SW480 (cell line): ENCODE data around the gene KIFC3.
A peak's percentile ranks its signal among the peaks of the same experiment; 100 is the strongest.
"Not testable (repeated sequence)": the region's sequence is repeated elsewhere in the genome, so short reads cannot be mapped to it uniquely, and the experiment has no call there.

Source experiments
- DNase-seq: peaks from one replicate; pipeline ENCODE4 v3.0.0-alpha.2; 2016; ENCODE audit warnings: low spot score

The KIFC3 gene

GRCh38 chr16:57803134-57803990 lies 1.1 kb upstream of the KIFC3 start:
- DNase-seq, result no peak

DNA sequence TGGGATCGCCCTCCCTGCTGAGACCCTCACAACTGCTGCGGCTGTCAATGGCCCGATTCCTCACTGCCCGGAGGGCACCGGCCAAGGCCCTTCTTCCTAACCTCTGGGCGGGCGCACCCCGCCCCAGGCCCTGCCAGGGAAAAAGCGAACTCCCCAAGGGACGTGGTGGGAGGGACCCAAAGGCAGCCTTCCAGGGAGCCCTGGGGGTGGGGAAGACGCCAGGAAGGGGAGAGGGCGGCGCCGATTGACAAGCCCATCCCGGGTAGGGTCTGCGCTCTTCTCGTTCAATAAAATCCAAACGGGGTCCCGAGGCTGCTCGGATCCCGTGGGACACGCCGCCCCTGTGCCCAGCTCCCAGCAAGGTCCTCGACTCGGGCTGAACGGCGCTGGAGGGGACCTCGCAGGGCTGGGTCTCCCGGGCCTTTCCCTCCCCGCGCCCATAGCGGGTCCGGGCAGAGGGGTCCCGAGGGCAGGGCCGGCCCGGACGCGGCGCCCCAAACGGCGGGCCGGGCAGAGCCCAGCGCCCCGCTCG lies 416 bp downstream of the KIFC3 start:
- no peak for DNase-seq

GRCh38 chr16:57801098-57801808 lies 1.0 kb downstream of the KIFC3 start:
- no peak for DNase-seq

- no peak for DNase-seq
These were observed 1.8 kb downstream of the KIFC3 start for GRCh38 chr16:57800200-57801097.

DNA sequence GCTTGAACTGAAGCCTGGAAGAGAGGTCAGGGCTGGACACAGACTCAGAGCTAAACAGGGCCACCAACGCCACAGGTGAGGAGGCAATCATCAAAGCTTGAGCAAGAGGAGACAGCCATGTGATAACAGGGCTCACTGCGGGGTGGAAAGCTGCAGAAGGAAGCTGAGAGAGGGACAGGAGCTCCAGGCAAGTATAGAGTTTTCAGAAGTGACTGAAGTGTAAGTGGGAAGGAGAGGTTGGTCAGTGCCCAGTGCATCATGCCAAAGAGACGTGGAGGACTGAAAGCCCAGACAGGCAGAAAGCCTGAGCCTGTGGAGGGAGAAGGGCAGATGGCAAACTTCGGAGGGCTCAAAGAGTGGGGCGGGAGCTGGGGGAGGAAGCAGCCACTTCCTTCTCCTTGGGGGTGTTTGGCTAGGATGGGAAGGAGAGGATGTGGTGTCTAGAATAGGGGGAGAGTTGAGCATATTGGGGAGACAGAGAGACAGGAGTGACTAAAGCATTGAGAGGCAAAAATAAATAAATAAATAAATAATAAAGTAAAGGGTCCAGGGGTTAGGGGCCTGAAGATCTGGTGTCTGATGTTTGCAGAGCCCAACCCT lies 2.6 kb downstream of the KIFC3 start:
- no peak for DNase-seq

- no peak for DNase-seq
These were observed 3.2 kb downstream of the KIFC3 start for GRCh38 chr16:57798953-57799599.

- DNase-seq, result no peak
These were observed 4.0 kb downstream of the KIFC3 start for GRCh38 chr16:57798267-57798810.

GRCh38 chr16:57797526-57798266 lies 4.6 kb downstream of the KIFC3 start:
- DNase-seq, result peak; percentile 61

DNA sequence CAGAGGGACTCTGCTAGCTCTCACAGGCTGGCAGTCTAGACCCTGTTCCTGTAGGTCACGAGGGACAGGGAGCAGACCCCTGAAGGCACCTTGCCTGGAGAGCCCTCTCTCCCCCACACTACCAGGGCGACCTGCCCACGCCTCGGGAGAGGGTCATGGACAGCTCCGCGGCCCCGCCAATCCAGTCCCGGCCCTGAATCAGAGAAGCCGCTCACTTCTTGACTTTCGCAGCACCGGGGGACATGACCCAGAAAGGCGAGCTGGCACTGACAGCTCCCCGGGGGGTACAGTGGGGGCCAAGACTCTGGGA lies 5.1 kb downstream of the KIFC3 start:
- DNase-seq, result no peak

DNA sequence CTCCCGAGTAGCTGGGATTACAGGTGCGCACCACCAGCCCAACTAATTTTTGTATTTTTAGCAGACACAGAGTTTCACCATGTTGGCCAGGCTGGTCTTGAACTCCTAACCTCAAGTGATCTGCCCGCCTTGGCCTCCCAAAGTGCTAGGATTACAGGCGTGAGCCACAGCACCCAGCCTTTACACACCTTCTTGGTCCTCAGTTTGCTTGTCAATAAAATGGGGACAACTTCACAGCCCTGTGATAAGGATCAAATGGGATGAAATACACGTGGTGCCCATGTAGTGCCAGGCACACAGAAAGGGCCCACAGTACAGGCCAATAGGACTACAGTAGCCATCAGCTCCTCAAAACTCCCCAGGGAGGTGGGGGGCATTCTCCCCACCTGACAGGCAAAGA lies 6.3 kb downstream of the KIFC3 start:
- not testable (repeated sequence) for DNase-seq

GRCh38 chr16:57795431-57795878 lies 6.8 kb downstream of the KIFC3 start:
- DNase-seq, result peak; percentile 59

DNA sequence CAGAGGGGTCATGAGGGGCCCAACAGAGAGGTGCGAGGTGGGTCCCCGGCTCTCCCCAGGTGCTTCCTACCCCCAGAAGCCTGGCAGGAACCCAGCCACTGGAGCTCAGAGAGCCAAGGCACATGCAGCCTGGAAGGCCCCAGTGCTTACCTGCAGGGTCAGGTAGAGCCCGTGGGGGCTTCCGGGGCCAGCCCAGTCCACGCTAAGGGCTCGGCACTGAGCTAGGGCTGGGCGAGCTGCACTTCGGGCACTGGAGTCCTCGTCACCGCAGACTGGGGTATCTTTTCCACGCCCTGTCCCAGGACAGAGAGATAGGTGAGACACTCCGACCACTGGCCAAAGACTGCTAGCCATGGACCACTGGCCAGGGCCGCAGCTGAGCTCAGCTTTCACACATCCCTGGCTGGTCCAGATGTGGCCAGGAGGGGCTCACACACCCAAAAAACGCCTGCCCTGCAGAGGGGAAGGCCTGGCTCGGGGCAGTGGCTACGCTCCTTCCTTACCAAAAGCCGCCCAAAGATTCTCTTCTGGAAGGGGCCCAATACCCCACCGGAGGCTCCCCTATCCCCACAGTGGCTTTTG lies 7.4 kb downstream of the KIFC3 start:
- DNase-seq, result no peak

DNA sequence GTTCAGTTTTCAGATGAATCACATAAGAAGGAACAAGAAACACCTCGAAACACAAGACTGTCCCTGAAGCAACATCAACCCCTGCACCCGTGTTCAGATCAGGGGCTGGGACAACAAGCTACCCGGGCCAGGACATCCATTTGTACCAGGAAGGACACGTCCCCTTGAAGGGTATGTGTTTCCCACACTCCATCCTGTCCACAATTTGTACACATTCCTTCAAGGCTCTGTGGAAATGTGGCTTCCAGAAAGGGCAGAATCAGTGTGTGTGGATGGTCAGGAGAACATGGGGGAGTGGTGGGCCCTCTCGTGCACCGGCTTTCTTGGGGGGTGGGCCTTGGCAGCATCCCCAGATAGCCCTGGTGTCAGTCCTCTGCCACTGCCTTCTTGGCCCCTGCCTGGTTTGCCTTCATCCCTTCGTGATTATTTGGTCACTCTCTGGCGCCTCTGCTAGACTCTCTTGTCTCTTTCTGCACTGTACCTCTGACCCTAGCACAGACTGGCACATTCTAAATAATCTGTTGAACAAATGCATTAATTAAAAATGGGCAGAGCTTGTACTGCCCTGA lies 10.3 kb downstream of the KIFC3 start:
- no peak for DNase-seq

DNA sequence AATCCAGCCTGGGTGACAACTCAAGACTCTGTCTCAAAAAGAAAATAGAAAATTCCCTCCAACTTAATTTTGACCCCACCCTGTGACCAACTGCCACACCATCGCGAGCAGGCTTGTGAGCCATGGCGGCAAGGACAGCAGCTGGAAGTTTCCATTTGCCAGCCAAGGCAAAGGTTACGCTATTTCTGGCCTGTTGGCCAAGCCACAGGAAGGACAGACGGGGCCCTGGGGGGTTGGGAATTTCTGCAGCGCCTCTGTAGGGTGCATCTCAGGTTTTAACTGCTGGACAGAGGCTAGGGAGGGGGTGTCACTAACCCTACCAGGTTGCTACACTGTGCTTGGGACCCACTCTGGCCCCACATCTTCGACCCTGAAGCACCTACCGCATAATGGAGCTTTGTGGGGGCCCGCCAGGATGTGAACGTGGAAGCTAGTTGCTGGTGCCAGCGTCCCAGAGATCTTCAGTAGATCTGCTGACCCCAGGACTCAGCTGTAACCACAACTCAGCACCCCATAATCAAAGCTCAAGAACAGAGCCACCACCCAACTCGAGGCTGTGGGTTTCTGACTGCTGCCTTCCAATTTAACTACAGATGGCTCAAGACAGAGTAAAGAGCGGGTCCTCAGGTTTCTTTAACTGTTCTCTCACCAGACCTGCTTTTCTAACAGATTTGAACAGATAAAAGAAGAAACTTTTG lies 10.9 kb downstream of the KIFC3 start:
- no peak for DNase-seq

GRCh38 chr16:57788951-57789350 lies 13.3 kb downstream of the KIFC3 start:
- DNase-seq, result no peak

DNA sequence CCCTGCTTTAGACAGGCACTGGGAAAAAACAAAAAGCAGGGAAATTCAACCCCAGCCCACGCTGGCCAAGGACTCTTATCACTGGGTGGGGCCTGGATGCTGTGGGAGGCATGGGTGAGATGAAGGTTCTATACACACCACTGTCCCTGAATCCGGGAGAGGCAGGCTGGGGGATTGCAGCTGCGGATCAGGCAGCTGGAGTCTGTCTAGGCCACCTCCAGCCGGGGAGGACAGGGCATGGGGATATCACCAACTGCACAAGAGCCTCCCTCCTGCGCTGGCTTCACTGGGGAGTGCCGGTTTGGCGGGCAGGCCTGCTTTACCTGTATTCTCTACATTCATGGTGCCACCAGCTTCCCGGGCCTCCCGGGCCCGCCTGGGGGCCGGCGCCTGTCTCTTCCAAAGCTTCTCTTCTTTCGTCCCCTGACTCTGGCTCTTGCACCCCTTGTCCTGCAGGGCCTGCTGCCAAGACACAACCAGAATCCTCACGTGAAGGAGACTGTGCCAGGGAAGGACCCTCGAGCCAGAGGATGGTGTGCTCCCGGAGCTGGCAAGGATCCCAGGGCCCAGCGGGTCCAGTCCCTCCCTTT lies 13.9 kb downstream of the KIFC3 start:
- no peak for DNase-seq

GRCh38 chr16:57787519-57787905 lies 14.8 kb downstream of the KIFC3 start:
- DNase-seq, result no peak
